H1 (cell line): ENCODE measurements around the gene PSMF1. TPM values are rescaled to one million over a fixed set of nuclear protein-coding genes. Genes with fewer than 3 reads are reported as not detected.

Source experiments
- ATF3 ChIP-seq: IDR thresholded peaks from 2 replicates; pipeline ENCODE4 v1.6.1; 2011; ENCODE audit warnings: low read depth, mild to moderate bottlenecking, low read length; ENCODE audit not compliant: insufficient read depth
- BCL11A ChIP-seq, 2 experiments: IDR thresholded peaks; one replicate each; pipeline ENCODE4 v1.6.1; 2011; ENCODE audit warnings: low read depth in 2 of 2, low read length in 2 of 2, mild to moderate bottlenecking in 2 of 2
- BRCA1 ChIP-seq: IDR thresholded peaks from 2 replicates; pipeline ENCODE4 v1.6.1; 2012; ENCODE audit warnings: low read depth, low read length, improper control_type of control experiment
- CHD1 ChIP-seq: IDR thresholded peaks from 2 replicates; pipeline ENCODE4 v1.6.1; 2012; ENCODE audit warnings: low read depth, low read length, improper control_type of control experiment
- CREB1 ChIP-seq: IDR thresholded peaks from 2 replicates; pipeline ENCODE4 v1.6.1; 2012; ENCODE audit warnings: inconsistent platforms
- RBBP5 ChIP-seq: IDR thresholded peaks from 2 replicates; pipeline ENCODE4 v1.7.1; 2012; ENCODE audit warnings: low read depth, mild to moderate bottlenecking, inconsistent platforms, low read length, moderate library complexity, borderline replicate concordance
- polyA plus RNA-seq, 7 experiments: library from polyadenylated mRNA; depleted of rRNA in 3 of 7; stranded (reverse) in 5 of 7; unstranded in 2 of 7; fragments of >200 nt in 5 of 7; fragments of 200-250 nt in 2 of 7; gene quantifications; 1 replicate in 5 of 7; 2 replicates in 1 of 7; 4 replicates in 1 of 7; pipeline versions ENCODE4 v1.2.1 to v1.2.3, GENCODE V29; 2011 to 2013; ENCODE audit warnings: missing spikeins in 2 of 7, mixed read lengths in 2 of 7
- total RNA-seq: library from RNA; stranded (reverse); fragmentation: NEBNext Ultra II Directional; extraction: Animal tissue kit (Norgen Biotek cat#: 25700); gene quantifications from 2 replicates; pipeline ENCODE4 v1.2.1, GENCODE V29; 2021

Gene PSMF1
- total and polyA plus RNA-seq, 2 of the 8 experiments (the other 6 are each of a cell fraction or from before 2014, with no cell fraction given) = 106 to 159 TPM

- TF ChIP-seq CHD1 = no peak
- TF ChIP-seq ATF3 = no peak
- no peak for TF ChIP-seq CREB1
- no peak for TF ChIP-seq RBBP5
- no peak for TF ChIP-seq BRCA1
- no peak for TF ChIP-seq BCL11A (IDR thresholded peaks at IDR 0.05; ENCODE audit: low read depth in 2 of 2, low read length in 2 of 2)
- TF ChIP-seq, all 59 proteins: peak for 0
These were observed 46.1 kb upstream of the PSMF1 start (continued) for GRCh38 chr20:1072258-1072657.
